Activated naive CD8-positive, alpha-beta T cell treated with anti-CD3 and anti-CD28 coated beads, Interleukin-2, amount 50 U/mL, for 24 hours (primary cell): Measurements from ENCODE around the gene SCN4A.
"Not testable (repeated sequence)": the region's sequence is repeated elsewhere in the genome, so short reads cannot be mapped to it uniquely, and the experiment has no call there.

ENCODE experiments used
- ATAC-seq: fragments of 150-1000 bp; cut with Tn5 transposase; one replicate; pipeline ENCODE4 v1.10.0; 2021
- DNase-seq: peaks from one replicate; pipeline ENCODE4 v3.0.0; 2021
- H3K27ac Mint-ChIP-seq: one replicate; pipeline ENCODE4 v1.8.0; 2021; ENCODE audit warnings: mild to moderate bottlenecking, mixed read lengths
- H3K27me3 Mint-ChIP-seq: one replicate; pipeline ENCODE4 v1.8.0; 2021; ENCODE audit warnings: mixed read lengths
- H3K36me3 Mint-ChIP-seq: one replicate; pipeline ENCODE4 v1.8.0; 2021; ENCODE audit warnings: low read depth, mixed read lengths
- H3K4me1 Mint-ChIP-seq: one replicate; pipeline ENCODE4 v1.8.0; 2021; ENCODE audit warnings: mixed read lengths
- H3K4me3 Mint-ChIP-seq: one replicate; pipeline ENCODE4 v1.8.0; 2021; ENCODE audit warnings: mild to moderate bottlenecking, moderate library complexity, mixed read lengths
- H3K9me3 Mint-ChIP-seq: one replicate; pipeline ENCODE4 v1.8.0; 2021; ENCODE audit warnings: mixed read lengths

Gene SCN4A

DNA sequence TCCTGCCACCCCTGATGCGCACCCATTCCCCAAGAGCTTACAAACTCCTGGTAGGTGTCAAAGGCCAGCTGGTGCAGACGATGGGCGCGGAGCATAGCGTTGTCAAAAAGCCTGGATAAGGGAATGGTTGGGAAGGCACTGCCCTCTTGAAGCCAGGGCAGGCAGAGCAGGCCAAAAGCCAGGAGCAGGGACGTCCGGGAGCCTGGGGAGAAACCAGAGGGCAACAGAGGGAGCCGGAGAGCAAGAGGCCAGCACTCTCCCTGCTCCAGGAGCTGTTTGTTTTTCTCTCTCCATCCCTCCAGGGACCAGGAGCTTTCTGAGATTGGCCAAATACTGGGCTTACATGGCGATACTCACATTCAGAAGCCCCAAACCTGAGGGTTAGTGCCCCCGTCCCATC, 54.4 kb downstream of the SCN4A start:
- ATAC-seq: no peak
- no peak for DNase-seq
- Mint-ChIP-seq H3K36me3 (no peaks in the 10 kb centered on the region), H3K9me3 (no peaks in the 10 kb centered on the region), H3K4me3 (no peak overlapping the region), H3K27me3 (no peaks in the 10 kb centered on the region), H3K4me1 (peaks cover 19% of the 10 kb centered on the region), H3K27ac (no peak overlapping the region)

DNA sequence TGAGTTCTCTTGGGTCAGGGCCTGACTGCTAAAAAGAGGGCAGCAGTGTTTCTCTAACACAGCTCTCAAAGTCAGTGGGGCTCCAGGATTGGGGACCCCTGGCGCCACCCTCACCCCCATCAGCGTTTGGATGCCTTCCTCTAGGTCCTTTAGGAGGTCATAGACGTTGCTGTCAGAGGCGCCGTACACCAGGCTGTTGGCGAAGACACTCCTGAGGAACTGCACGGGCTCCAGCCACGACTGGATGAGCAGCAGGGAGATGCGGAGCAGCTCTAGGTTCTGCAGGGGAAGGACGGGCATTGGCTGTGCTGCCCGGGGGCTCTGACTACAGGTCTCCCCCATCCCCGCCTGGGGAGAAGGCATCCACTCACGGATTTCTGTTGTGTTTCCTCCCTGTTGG, 55.1 kb downstream of the SCN4A start:
- Mint-ChIP-seq H3K9me3 (no peaks in the 10 kb centered on the region), H3K27me3 (no peaks in the 10 kb centered on the region), H3K27ac (no peak overlapping the region), H3K4me1 (peaks cover 22% of the 10 kb centered on the region), H3K36me3 (no peaks in the 10 kb centered on the region), H3K4me3 (no peak overlapping the region)
- DNase-seq (no peak), ATAC-seq (no peak)

DNA sequence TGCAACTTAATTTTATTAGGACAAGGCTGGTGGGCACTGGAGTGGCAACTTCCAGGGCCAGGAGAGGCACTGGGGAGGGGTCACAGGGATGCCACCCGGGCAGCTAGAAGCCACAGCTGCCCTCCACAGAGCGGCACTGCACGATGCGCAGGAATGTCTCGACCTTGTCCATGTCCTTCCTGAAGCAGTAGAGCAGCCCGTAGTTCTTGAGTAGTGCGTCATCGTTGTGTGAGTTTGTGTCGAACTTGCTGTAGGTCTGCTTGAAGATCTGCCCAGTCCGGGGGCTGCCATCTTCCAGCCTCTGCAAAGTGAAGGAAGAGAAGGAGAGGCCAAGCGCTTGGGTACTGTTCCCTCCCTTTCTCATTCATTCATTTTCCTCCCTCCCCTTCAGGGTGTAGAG, 55.5 kb downstream of the SCN4A start:
- not testable (repeated sequence) for DNase-seq, ATAC-seq, H3K27ac Mint-ChIP-seq, H3K36me3 Mint-ChIP-seq, H3K9me3 Mint-ChIP-seq, H3K4me3 Mint-ChIP-seq, H3K27me3 Mint-ChIP-seq
- H3K4me1 Mint-ChIP-seq: peaks cover 24% of the 10 kb centered on the region

DNA sequence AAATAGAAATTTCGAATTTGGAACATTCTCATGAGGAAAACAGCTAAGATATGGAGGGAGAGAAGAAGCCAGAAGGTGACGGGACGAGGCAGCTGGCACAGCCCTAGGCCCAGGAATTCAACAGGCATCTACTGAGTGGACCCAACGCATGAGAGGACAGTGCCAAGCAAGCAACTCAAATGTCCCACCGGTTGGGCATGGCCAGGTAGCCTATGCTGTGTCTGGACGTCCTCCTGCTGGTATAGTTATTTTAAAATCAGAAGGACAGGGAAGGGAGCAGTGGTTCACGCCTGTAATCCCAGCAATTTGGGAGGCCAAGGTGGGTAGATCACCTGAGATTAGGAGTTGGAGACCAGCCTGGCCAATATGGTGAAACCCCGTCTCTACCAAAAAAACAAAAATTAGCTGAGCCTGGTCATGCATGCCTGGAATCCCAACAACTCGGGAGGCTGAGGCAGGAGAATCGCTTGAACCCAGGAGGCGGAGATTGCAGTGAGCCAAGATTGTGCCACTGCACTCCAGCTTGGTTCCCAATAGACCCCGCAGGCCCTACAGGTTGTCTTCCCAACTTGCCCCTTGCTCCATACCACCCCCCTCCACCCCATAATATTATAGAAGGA, 56.0 kb downstream of the SCN4A start:
- no peak overlapping the region for H3K27ac Mint-ChIP-seq
- ATAC-seq (no peak), DNase-seq (no peak)
- H3K4me1 Mint-ChIP-seq: peaks cover 21% of the 10 kb centered on the region
- H3K9me3 Mint-ChIP-seq: no peaks in the 10 kb centered on the region
- H3K27me3 Mint-ChIP-seq: no peaks in the 10 kb centered on the region
- no peaks in the 10 kb centered on the region for H3K36me3 Mint-ChIP-seq
- no peak overlapping the region for H3K4me3 Mint-ChIP-seq

DNA sequence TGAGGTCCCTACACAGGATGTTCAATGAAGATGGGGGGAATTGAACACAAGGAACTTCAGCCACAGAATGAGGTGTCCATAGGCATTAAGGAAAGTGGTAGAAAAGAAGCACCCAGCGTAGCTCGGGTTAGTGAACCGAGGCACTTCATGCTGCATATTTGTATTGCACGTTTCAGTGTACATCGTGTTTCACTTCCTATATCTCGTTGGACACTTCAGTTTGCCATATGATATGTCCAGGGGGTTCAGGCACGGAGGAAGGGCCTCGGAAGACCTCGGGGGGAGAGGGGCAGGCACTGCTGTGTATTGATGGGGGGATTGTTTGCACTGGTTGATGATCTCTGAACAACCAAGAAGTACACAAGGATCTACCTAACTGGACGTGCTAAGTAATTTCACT, 57.0 kb downstream of the SCN4A start:
- not testable (repeated sequence) for H3K4me3 Mint-ChIP-seq, H3K9me3 Mint-ChIP-seq
- H3K4me1 Mint-ChIP-seq: peaks cover 21% of the 10 kb centered on the region

DNA sequence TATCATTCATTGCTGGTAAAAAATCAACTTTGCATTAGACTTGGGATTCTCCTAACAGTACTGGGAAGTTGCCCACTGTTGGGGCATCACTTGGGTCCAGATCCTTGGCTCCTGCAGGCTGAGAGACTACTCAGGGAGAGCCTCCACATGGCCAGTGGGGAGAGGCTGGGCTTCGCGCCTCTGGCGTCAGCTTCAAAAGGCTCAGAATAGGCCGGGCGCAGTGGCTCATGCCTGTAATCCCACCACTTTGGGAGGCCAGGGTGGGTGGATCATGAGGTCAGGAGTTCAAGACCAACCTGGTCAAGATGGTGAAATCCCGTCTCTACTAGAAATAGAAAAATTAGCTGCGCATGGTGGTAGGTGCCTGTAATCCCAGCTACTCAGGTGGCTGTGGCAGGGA, 58.2 kb downstream of the SCN4A start:
- no peaks in the 10 kb centered on the region for H3K36me3 Mint-ChIP-seq
- no peaks in the 10 kb centered on the region for H3K9me3 Mint-ChIP-seq
- no peak for ATAC-seq
- H3K4me3 Mint-ChIP-seq: no peak overlapping the region
- H3K27ac Mint-ChIP-seq: no peak overlapping the region
- H3K27me3 Mint-ChIP-seq: no peaks in the 10 kb centered on the region
- no peak for DNase-seq
- H3K4me1 Mint-ChIP-seq: peaks cover 13% of the 10 kb centered on the region

More for the DNA sequence above, 57.0 kb downstream of the SCN4A start:
- not testable (repeated sequence) for H3K27ac Mint-ChIP-seq, H3K27me3 Mint-ChIP-seq, ATAC-seq, DNase-seq, H3K36me3 Mint-ChIP-seq

DNA sequence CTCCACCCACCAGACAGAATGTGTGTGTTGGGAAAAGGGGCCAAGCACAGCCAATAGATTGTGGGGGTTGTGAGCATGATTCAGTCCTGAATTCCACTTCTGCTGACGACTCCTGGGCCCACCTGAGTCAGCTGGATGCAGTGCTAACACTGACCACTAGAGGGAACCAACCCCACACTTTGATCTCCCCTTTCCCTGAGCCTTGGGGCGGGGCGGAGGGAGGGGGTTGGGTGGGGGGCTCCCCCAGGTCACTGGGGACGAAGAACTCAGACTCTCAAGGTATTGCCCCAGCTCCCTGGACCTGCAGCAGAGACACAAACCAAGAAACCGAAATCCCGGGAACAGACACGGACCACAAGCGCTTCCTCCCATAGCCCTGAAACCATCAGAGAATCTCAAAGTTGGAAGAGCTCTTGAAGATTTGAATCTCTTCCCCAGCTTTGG, 61.0 kb downstream of the SCN4A start:
- ATAC-seq: peak; percentile 42
- H3K4me3 Mint-ChIP-seq: no peak overlapping the region

DNA sequence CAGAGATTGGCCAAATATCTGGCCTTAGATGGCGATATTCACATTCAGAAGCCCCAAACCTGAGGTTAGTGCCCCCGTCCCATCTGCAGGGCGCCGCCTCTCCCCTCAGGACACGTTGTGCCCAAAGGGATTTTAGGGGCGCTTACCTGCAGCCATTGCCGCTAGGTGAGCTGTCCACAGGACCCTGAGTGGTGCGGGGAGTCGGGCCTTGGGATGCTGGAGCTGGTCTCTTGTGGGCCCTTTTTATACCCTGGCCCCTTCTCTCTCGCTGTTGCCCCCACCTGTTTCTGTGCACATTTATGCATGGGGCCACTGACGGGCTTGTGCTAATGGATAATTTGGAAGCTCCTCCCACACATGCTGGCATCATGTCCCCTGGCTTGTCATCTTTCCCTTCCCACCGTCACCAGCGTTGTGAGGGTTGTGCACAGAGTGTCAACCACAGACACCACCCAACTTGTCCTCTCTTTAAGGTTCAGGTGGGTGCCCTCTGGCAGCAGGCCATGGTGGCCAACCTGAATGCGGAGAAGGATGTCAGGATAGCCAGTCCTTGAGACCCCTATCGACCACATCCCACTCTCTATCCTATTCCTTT, 61.6 kb downstream of the SCN4A start, which contains the start of gene CSHL1:
Gene CSHL1, minus strand, starts transcription at position 218 of the 595 bp plus-strand sequence. Its CDS starts 62 bp downstream, at position 156.
- H3K4me1 Mint-ChIP-seq: peaks cover 7% of the 10 kb centered on the region
- DNase-seq: no peak
- H3K9me3 Mint-ChIP-seq: no peaks in the 10 kb centered on the region
- H3K4me3 Mint-ChIP-seq: no peak within 1 kb of the TSS
- ATAC-seq: no peak
- H3K27ac Mint-ChIP-seq: no peak within 1 kb of the TSS
- H3K27me3 Mint-ChIP-seq: no peaks in the 10 kb centered on the region
- no peaks in the 10 kb centered on the region for H3K36me3 Mint-ChIP-seq

More for the DNA sequence above, 61.0 kb downstream of the SCN4A start:
- no peaks in the 10 kb centered on the region for H3K9me3 Mint-ChIP-seq
- H3K4me1 Mint-ChIP-seq: peaks cover 7% of the 10 kb centered on the region
- no peaks in the 10 kb centered on the region for H3K36me3 Mint-ChIP-seq
- no peaks in the 10 kb centered on the region for H3K27me3 Mint-ChIP-seq
- peak; percentile 75 for DNase-seq
- no peak overlapping the region for H3K27ac Mint-ChIP-seq

DNA sequence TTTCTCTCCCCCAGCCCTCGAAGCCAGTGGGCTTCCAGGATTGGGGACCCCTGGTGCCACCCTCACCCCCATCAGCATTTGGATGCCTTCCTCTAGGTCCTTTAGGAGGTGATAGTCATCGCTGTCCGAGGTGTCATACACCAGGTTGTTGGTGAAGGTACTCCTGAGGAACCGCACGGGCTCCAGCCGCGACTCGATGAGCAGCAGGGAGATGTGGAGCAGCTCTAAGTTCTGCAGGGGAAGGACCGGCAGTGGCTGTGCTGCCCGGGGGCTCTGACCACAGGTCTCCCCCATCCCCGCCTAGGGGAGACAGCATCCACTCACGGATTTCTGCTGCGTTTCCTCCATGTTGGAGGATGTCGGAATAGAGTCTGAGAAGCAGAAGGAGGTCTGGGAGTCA, 62.6 kb downstream of the SCN4A start:
- ATAC-seq (no peak), DNase-seq (no peak)
- Mint-ChIP-seq H3K9me3 (no peaks in the 10 kb centered on the region), H3K36me3 (no peaks in the 10 kb centered on the region), H3K4me3 (no peak overlapping the region), H3K27ac (no peak overlapping the region), H3K4me1 (peaks cover 7% of the 10 kb centered on the region), H3K27me3 (no peaks in the 10 kb centered on the region)

DNA sequence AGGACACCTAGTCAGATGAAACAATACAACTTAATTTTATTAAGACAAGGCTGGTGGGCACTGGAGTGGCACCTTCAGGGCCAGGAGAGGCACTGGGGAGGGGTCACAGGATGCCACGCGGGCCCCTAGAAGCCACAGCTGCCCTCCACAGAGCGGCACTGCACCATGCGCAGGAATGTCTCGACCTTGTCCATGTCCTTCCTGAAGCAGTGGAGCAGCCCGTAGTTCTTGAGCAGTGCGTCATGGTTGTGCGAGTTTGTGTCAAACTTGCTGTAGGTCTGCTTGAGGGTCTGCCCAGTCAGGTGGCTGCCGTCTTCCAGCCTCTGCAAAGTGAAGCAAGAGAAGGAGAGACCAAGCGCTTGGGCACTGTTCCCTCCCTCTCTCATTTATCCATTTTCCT, 63.1 kb downstream of the SCN4A start:
- not testable (repeated sequence) for DNase-seq, H3K4me1 Mint-ChIP-seq, H3K9me3 Mint-ChIP-seq, ATAC-seq, H3K4me3 Mint-ChIP-seq, H3K27ac Mint-ChIP-seq, H3K36me3 Mint-ChIP-seq, H3K27me3 Mint-ChIP-seq

DNA sequence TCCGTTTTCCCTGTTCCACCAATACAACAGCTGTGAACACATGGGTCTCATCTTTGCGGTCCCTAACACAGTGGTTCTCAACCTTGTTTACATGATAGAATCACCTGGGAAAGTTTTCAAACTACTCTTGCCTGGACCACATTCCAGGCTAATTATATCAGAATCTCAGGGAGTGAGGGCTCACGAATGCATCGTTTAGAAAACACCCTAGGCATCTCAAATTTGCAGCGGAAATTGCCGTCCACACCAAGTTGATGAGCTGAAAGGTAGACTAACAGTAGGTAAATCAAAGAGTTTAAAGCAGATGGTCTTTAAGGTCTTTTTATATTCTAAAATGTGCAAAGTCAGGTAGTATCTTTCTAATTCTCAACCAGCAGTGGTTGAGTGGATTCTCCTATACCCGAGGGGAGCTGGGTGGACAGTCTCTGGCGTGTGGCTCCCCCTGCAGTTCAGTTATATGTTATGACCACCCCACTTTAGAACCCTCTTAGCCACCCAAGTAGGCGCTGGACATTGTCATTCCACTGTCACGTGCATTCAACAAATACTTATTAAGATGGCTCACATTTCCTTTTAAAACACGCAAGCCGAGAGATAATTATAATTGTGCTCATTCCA, 65.4 kb downstream of the SCN4A start:
- H3K4me3 Mint-ChIP-seq, H3K9me3 Mint-ChIP-seq, H3K27ac Mint-ChIP-seq, H3K27me3 Mint-ChIP-seq, DNase-seq, H3K4me1 Mint-ChIP-seq, H3K36me3 Mint-ChIP-seq, ATAC-seq: not testable (repeated sequence)

DNA sequence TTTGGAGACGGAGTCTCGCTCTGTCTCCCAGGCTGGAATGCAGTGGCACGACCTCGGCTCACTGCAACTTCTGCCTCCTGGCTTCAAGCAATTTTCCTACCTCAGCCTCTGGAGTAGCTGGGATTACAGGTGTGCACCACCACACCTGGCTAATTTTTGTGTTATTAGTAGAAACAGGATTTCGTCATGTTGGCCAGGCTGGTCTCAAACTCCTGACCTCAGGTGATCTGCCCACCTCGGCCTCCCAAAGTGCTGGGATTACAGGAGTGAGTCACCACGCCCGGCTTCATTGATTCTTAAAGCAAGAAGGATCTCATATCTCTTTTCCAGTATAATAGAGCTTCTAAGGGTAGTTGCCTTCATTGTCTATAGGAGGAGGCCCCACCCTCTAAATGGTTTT, 67.9 kb downstream of the SCN4A start:
- not testable (repeated sequence) for H3K27me3 Mint-ChIP-seq, H3K9me3 Mint-ChIP-seq, DNase-seq, H3K4me3 Mint-ChIP-seq, H3K36me3 Mint-ChIP-seq, H3K4me1 Mint-ChIP-seq, ATAC-seq, H3K27ac Mint-ChIP-seq

DNA sequence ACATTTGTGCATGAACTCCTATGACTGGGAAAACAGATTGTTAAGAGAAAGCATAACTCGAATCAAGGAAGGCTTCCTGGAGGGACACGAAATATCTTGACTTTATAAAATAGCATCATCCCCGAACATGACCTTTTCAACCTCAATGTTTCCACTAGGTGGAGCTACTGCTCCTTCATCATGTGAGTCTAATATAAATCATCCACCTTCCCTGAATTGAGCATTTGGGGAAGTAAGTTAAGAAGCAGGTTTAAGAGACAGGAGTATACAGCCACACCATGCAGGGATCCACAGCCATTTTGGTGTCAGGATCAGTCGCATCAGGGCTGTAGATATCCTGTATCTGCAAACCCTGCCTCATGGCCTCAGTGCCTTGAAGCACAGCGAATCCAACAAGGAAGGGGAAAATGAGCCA, 68.9 kb downstream of the SCN4A start:
- not testable (repeated sequence) for H3K4me3 Mint-ChIP-seq, DNase-seq, H3K36me3 Mint-ChIP-seq, H3K9me3 Mint-ChIP-seq, H3K27me3 Mint-ChIP-seq
- ATAC-seq: peak; percentile 64
- H3K27ac Mint-ChIP-seq: peak overlapping the region; percentile 62
- H3K4me1 Mint-ChIP-seq: peaks cover 12% of the 10 kb centered on the region

DNA sequence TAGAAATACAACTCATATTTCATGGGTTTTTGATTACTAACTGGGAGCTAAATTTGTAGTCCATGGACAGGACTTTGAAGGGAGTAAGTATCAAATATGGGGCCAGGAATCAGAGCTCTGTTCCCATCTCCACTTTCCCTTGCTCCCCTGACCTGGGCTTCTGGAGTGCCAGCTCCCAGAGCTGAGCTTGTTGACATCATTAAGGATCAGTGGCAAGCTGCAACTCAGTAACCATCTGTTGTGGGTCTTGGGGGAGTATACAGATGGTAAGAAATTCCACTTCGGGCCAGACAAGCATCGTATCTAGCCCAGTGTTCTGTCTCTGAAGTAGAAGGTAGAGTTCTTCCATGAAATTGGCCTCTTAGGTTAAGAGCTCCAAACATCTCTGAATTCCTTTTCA, 70.7 kb downstream of the SCN4A start:
- H3K4me1 Mint-ChIP-seq: peaks cover 12% of the 10 kb centered on the region
- not testable (repeated sequence) for H3K36me3 Mint-ChIP-seq, ATAC-seq, DNase-seq, H3K9me3 Mint-ChIP-seq, H3K4me3 Mint-ChIP-seq, H3K27me3 Mint-ChIP-seq, H3K27ac Mint-ChIP-seq
